ENCODE results near the gene TEKT4.

- TF ChIP-seq, protein P1, sequence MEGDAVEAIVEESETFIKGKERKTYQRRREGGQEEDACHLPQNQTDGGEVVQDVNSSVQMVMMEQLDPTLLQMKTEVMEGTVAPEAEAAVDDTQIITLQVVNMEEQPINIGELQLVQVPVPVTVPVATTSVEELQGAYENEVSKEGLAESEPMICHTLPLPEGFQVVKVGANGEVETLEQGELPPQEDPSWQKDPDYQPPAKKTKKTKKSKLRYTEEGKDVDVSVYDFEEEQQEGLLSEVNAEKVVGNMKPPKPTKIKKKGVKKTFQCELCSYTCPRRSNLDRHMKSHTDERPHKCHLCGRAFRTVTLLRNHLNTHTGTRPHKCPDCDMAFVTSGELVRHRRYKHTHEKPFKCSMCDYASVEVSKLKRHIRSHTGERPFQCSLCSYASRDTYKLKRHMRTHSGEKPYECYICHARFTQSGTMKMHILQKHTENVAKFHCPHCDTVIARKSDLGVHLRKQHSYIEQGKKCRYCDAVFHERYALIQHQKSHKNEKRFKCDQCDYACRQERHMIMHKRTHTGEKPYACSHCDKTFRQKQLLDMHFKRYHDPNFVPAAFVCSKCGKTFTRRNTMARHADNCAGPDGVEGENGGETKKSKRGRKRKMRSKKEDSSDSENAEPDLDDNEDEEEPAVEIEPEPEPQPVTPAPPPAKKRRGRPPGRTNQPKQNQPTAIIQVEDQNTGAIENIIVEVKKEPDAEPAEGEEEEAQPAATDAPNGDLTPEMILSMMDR (IDR thresholded peaks at IDR 0.05): no peak
- no peak for TF ChIP-seq EZH2phosphoT487 (IDR thresholded peaks at IDR 0.05)
Observed at GRCh38 chr2:94873362-94874276, 2.4 kb downstream of the TEKT4 start.

All from neural progenitor cell (in vitro differentiated cells).